NCI-H1930 (cell line): ENCODE measurements around the gene PLEKHD1.

Experiments
- DNase-seq, 2 experiments: peaks; one replicate each; lab custom pipeline; 2025; lab: John Stamatoyannopoulos, UW

The PLEKHD1 gene

GRCh38 chr14:69547701-69548348 is 63.3 kb downstream of the PLEKHD1 start:
- peak; percentile 58 to 65 for DNase-seq

- DNase-seq: no peak
Observed at GRCh38 chr14:69548566-69548965, 64.0 kb downstream of the PLEKHD1 start.

- no peak for DNase-seq
Observed at GRCh38 chr14:69551511-69551910, 67.0 kb downstream of the PLEKHD1 start.

GRCh38 chr14:69553252-69553651 is 68.7 kb downstream of the PLEKHD1 start:
- DNase-seq: no peak

- no peak for DNase-seq
Observed at GRCh38 chr14:69554500-69554899, 70.0 kb downstream of the PLEKHD1 start.

GRCh38 chr14:69558774-69559173 is 74.2 kb downstream of the PLEKHD1 start:
- no peak for DNase-seq

GRCh38 chr14:69559581-69560011 is 75.1 kb downstream of the PLEKHD1 start:
- peak; percentile 24 to 36 for DNase-seq

- DNase-seq: no peak
Observed at GRCh38 chr14:69560826-69561225, 76.3 kb downstream of the PLEKHD1 start.

GRCh38 chr14:69561893-69562292 is 77.4 kb downstream of the PLEKHD1 start:
- no peak for DNase-seq

- no peak for DNase-seq
Observed at GRCh38 chr14:69567563-69567962, 83.0 kb downstream of the PLEKHD1 start.

- no peak for DNase-seq
Observed at GRCh38 chr14:69569859-69570258, 85.3 kb downstream of the PLEKHD1 start.

GRCh38 chr14:69570836-69571330 is 86.4 kb downstream of the PLEKHD1 start:
- no peak for DNase-seq

- no peak for DNase-seq
Observed at GRCh38 chr14:69571449-69572029, 87.0 kb downstream of the PLEKHD1 start.

- DNase-seq: no peak
Observed at GRCh38 chr14:69572030-69572840, 87.7 kb downstream of the PLEKHD1 start.

- no peak for DNase-seq
Observed at GRCh38 chr14:69572841-69573135, 88.3 kb downstream of the PLEKHD1 start.

GRCh38 chr14:69573205-69573830 is 88.8 kb downstream of the PLEKHD1 start:
- no peak for DNase-seq

GRCh38 chr14:69573831-69574262 is 89.3 kb downstream of the PLEKHD1 start:
- DNase-seq: peak; percentile 39 to 49

- DNase-seq: peak; percentile 73 to 78
Observed at GRCh38 chr14:69574263-69574953, 89.9 kb downstream of the PLEKHD1 start, which contains the start of gene CCDC177. Gene CCDC177 (minus strand): TSS chr14:69574871. CDS start chr14:69573622, 1,249 bp downstream.

GRCh38 chr14:69574954-69575295 is 90.4 kb downstream of the PLEKHD1 start:
- no peak for DNase-seq

- no peak for DNase-seq
Observed at GRCh38 chr14:69579476-69579875, 94.9 kb downstream of the PLEKHD1 start.

- peak; percentile 61 to 65 for DNase-seq
Observed at GRCh38 chr14:69580009-69580577, 95.6 kb downstream of the PLEKHD1 start.
